OCI-LY7 (cell line): ENCODE measurements around the gene THAP7. TPM values are rescaled to one million over a fixed set of nuclear protein-coding genes. Genes with fewer than 3 reads are reported as not detected.

ENCODE experiments used
- BruUV-seq: library from RNA; stranded (reverse); fragments of 400-500 nt; replicated peaks from 2 replicates; lab custom pipeline; 2021; lab: Mats Ljungman, UMichigan
- CTCF ChIA-PET: fragments of 300-600 bp; sonication (Branson Sonifier 250); formaldehyde crosslinking; loops from one replicate; lab custom pipeline; 2022; ENCODE audit warnings: antibody characterized with exemption; ENCODE audit not compliant: unreplicated experiment; lab: Charles Lee
- POLR2A ChIA-PET: fragments of 300-600 bp; sonication (Branson Sonifier 250); formaldehyde crosslinking; loops from one replicate; lab custom pipeline; 2022; ENCODE audit warnings: antibody characterized with exemption; lab: Charles Lee
- DNase-seq: peaks from one replicate; pipeline ENCODE4 v3.0.0-alpha.2; 2015; ENCODE audit warnings: low spot score
- H2AFZ ChIP-seq: fragments of 200-600 bp; sonication (generic), shearing (Covaris generic); 2 replicates; pipeline ENCODE4 v1.6.1; 2014; ENCODE audit warnings: mild to moderate bottlenecking, antibody characterized with exemption, low read length, moderate library complexity
- H3K27ac ChIP-seq: fragments of 200-600 bp; sonication (generic); 2 replicates; pipeline ENCODE4 v1.5.1; 2014; ENCODE audit warnings: mixed run types, low read depth, mild to moderate bottlenecking, moderate library complexity, low read length, inconsistent platforms; ENCODE audit not compliant: poor library complexity, severe bottlenecking
- H3K36me3 ChIP-seq: fragments of 200-600 bp; sonication (generic); 2 replicates; pipeline ENCODE4 v1.6.1; 2014; ENCODE audit warnings: mild to moderate bottlenecking, antibody characterized with exemption, low read length, moderate library complexity, mixed read lengths; ENCODE audit not compliant: insufficient read depth
- H3K4me1 ChIP-seq: fragments of 200-600 bp; sonication (generic); 2 replicates; pipeline ENCODE4 v1.5.1; 2014; ENCODE audit warnings: mild to moderate bottlenecking, low read length; ENCODE audit not compliant: insufficient read depth, poor library complexity, severe bottlenecking
- H3K4me2 ChIP-seq: fragments of 200-600 bp; sonication (generic); 2 replicates; pipeline ENCODE4 v1.6.1; 2014; ENCODE audit warnings: mild to moderate bottlenecking, low read length
- H3K4me3 ChIP-seq: fragments of 200-600 bp; sonication (generic); 2 replicates; pipeline ENCODE4 v1.5.1; 2014; ENCODE audit warnings: mild to moderate bottlenecking, low read depth, low read length; ENCODE audit not compliant: poor library complexity, severe bottlenecking
- H3K79me2 ChIP-seq: fragments of 200-600 bp; sonication (generic); 2 replicates; pipeline ENCODE4 v1.6.1; 2016; ENCODE audit warnings: low read depth, mild to moderate bottlenecking, low read length, moderate library complexity, mixed read lengths; ENCODE audit not compliant: insufficient read depth
- H3K9me2 ChIP-seq: fragments of 200-600 bp; sonication (generic); 2 replicates; pipeline ENCODE4 v1.6.1; 2016; ENCODE audit warnings: mild to moderate bottlenecking, low read length, mixed read lengths; ENCODE audit not compliant: insufficient read depth
- H3K9me3 ChIP-seq: fragments of 200-600 bp; sonication (generic); 2 replicates; pipeline ENCODE4 v1.6.1; 2014; ENCODE audit warnings: mild to moderate bottlenecking, mixed run types, low read length, mixed read lengths
- H4K20me1 ChIP-seq: fragments of 200-600 bp; sonication (generic); 2 replicates; pipeline ENCODE4 v1.6.1; 2014; ENCODE audit warnings: mild to moderate bottlenecking, antibody characterized with exemption, low read length, moderate library complexity, mixed read lengths; ENCODE audit not compliant: insufficient read depth
- EZH2phosphoT487 ChIP-seq: fragments of 200-600 bp; sonication (generic); IDR thresholded peaks from 2 replicates; pipeline ENCODE4 v1.6.1; 2018; ENCODE audit warnings: low read depth, borderline replicate concordance, mild to moderate bottlenecking, mixed run types, antibody characterized with exemption, low read length, moderate library complexity, mixed read lengths
- intact Hi-C: fragments of 100-400 bp; cut with micrococcal nuclease; formaldehyde crosslinking; loops from one replicate; pipeline ENCODE4 v1.10.0; 2022; ENCODE audit not compliant: unreplicated experiment
- total RNA-seq, 2 experiments: library from RNA; depleted of rRNA in 1 of 2; stranded (reverse); fragments of >200 nt in 1 of 2; shearing (Covaris generic) in 1 of 2; gene quantifications; 2 replicates each; pipeline ENCODE4 v1.2.3, GENCODE V29; 2014 to 2022
- TF ChIP-seq, protein P1 (sequence below): fragments of 200-600 bp; sonication (generic); conservative IDR thresholded peaks from 2 replicates; pipeline ENCODE4 v1.5.1; 2014; ENCODE audit warnings: mild to moderate bottlenecking, antibody characterized with exemption, low read length, moderate library complexity, mixed read lengths

Gene THAP7
- total RNA-seq, 2 experiments from 2014 or later, result 36.3 to 73.0 TPM

DNA sequence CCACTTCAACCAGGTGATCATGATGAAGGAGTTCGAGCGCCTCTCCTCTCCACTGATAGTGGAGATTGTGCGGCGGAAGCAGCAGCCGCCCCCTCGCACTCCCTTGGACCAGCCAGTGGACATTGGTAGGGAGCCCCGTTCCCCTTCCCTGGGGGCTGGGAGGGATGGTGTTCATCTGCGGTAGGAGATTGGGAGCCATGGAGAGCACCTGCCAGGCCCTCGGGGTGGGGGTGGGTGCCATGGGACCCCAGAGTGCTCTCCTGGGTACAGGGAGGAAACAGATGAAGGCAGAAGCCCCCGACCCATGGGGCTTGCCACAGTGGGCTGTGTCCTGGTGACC, 7.0 kb downstream of the THAP7 start:
- ChIA-PET POLR2A (no interaction called here), CTCF (no interaction called here)
- H3K4me3 ChIP-seq, result no peak overlapping the region
- H3K79me2 ChIP-seq, result no peaks in the 10 kb centered on the region; the same call in 1 of the 2 replicates
- H3K27ac ChIP-seq, result no peak overlapping the region
- no peak for DNase-seq
- peaks cover 14% of the 10 kb centered on the region for H3K4me1 ChIP-seq
- BruUV-seq, result no TSS peak
- H2AFZ ChIP-seq, result no peak overlapping the region
- H3K9me2 ChIP-seq, result no peaks in the 10 kb centered on the region
- intact Hi-C loops, result no loop called here
- no peak for TF ChIP-seq EZH2phosphoT487
- TF ChIP-seq, protein P1, sequence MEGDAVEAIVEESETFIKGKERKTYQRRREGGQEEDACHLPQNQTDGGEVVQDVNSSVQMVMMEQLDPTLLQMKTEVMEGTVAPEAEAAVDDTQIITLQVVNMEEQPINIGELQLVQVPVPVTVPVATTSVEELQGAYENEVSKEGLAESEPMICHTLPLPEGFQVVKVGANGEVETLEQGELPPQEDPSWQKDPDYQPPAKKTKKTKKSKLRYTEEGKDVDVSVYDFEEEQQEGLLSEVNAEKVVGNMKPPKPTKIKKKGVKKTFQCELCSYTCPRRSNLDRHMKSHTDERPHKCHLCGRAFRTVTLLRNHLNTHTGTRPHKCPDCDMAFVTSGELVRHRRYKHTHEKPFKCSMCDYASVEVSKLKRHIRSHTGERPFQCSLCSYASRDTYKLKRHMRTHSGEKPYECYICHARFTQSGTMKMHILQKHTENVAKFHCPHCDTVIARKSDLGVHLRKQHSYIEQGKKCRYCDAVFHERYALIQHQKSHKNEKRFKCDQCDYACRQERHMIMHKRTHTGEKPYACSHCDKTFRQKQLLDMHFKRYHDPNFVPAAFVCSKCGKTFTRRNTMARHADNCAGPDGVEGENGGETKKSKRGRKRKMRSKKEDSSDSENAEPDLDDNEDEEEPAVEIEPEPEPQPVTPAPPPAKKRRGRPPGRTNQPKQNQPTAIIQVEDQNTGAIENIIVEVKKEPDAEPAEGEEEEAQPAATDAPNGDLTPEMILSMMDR, result no peak
- no peaks in the 10 kb centered on the region for H4K20me1 ChIP-seq
- no peak overlapping the region for H3K4me2 ChIP-seq
- H3K9me3 ChIP-seq, result no peaks in the 10 kb centered on the region
- H3K36me3 ChIP-seq, result peaks cover 37% of the 10 kb centered on the region

DNA sequence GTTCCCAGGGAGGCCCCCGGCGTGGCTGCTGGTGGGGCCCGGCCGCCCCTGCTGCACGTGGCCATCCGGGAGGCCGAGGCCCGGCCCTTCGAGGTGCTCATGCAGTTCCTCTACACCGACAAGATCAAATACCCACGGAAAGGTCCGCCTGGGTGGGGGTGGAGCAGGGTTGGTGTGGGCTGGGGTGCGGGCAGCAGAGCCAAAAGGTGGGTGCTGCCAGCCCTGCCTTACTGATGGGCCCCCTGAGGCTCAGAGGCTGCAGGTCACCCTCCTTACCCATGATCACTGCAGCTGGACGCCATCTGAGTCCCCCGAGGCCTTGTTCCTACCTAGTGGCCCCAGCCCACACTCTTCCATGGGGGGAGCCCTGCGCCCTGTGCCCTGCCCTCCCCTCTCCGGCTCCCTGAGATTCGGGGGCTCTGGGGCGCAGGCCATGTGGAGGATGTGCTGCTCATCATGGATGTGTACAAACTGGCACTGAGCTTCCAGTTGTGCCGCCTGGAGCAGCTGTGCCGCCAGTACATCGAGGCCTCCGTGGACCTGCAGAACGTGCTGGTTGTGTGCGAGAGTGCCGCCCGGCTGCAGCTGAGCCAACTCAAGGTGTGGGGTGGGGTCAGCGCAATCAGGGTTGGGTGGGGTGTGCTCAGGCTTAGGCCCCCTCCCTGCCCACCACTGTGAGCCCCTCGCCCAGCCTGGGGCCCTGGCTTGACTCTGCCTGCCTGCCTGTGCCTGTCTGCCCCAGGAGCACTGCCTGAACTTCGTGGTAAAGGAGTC, 7.6 kb downstream of the THAP7 start:
- H3K9me3 ChIP-seq, result no peaks in the 10 kb centered on the region
- no TSS peak for BruUV-seq
- peaks cover 9% of the 10 kb centered on the region for H3K4me1 ChIP-seq
- H3K4me3 ChIP-seq, result no peak overlapping the region
- ChIA-PET CTCF (no interaction called here), POLR2A (no interaction called here)
- no peak overlapping the region for H2AFZ ChIP-seq
- TF ChIP-seq, protein P1, result no peak
- TF ChIP-seq EZH2phosphoT487, result no peak
- H3K36me3 ChIP-seq, result peaks cover 31% of the 10 kb centered on the region
- no peak overlapping the region for H3K27ac ChIP-seq
- H3K4me2 ChIP-seq, result no peak overlapping the region
- no peak for DNase-seq
- no peaks in the 10 kb centered on the region for H4K20me1 ChIP-seq
- H3K79me2 ChIP-seq, result no peaks in the 10 kb centered on the region
- no peaks in the 10 kb centered on the region for H3K9me2 ChIP-seq
- intact Hi-C loops, result no loop called here
